Fibroblast of lung (primary cell): ENCODE measurements around the gene TAS2R46.
"Not testable (repeated sequence)": the region's sequence is repeated elsewhere in the genome, so short reads cannot be mapped to it uniquely, and the experiment has no call there.

Experiments used
- CTCF ChIP-seq, 2 donors: IDR thresholded peaks in 1 of 2; conservative IDR thresholded peaks in 1 of 2; 1 replicate in 1 of 2; 2 replicates in 1 of 2; pipeline ENCODE4 v1.5.1; 2011 to 2012; ENCODE audit warnings: low read length in 2 of 2, control low read depth in 1 of 2, inconsistent platforms in 1 of 2, low read depth in 1 of 2, mild to moderate bottlenecking in 1 of 2
- EZH2 ChIP-seq: IDR thresholded peaks from 2 replicates; pipeline ENCODE4 v1.5.1; 2012; ENCODE audit warnings: low read length, control low read depth, mild to moderate bottlenecking; ENCODE audit errors: missing control alignments

GRCh38 chr12:11041366-11041765 is 20.7 kb downstream of the TAS2R46 start:
- not testable (repeated sequence) for TF ChIP-seq CTCF (conservative IDR thresholded peaks at IDR 0.05 in 1 of 2, IDR thresholded peaks at IDR 0.05 in 1 of 2; ENCODE audit: low read depth in 1 of 2, low read length in 2 of 2); EZH2
